GM12878 (cell line): ENCODE measurements around the gene C3orf22. TPM values are rescaled to one million over a fixed set of nuclear protein-coding genes. Genes with fewer than 3 reads are reported as not detected.
A peak's percentile ranks its signal among the peaks of the same experiment; 100 is the strongest.

ENCODE experiments used
- ATAC-seq: fragments of 200-7000 bp; cut with Tn5 transposase; 3 replicates; pipeline ENCODE4 v1.9.1; 2020; ENCODE audit warnings: mild to moderate bottlenecking, moderate library complexity
- BruUV-seq: library from RNA; stranded (reverse); fragments of 400-500 nt; replicated peaks from 2 replicates; lab custom pipeline; 2021; lab: Mats Ljungman, UMichigan
- CTCF ChIA-PET: fragments of 300-600 bp; sonication (Branson Sonifier 250); formaldehyde crosslinking; extraction: SDS; loops from one replicate; lab custom pipeline; 2021; ENCODE audit warnings: inconsistent platforms; lab: Yijun Ruan, JAX
- POLR2A ChIA-PET: fragments of 350-600 bp; formaldehyde crosslinking; extraction: SDS; loops from one replicate; lab custom pipeline; 2021; ENCODE audit warnings: inconsistent platforms; lab: Charles Lee
- RAD21 ChIA-PET: fragments of 300-600 bp; sonication (Branson Sonifier 250); formaldehyde crosslinking; loops from one replicate; lab custom pipeline; 2023; ENCODE audit warnings: antibody characterized with exemption; ENCODE audit not compliant: unreplicated experiment; lab: Charles Lee
- SMC1A ChIA-PET: fragments of 300-600 bp; sonication (Branson Sonifier 250); formaldehyde crosslinking; loops from one replicate; lab custom pipeline; 2023; ENCODE audit not compliant: unreplicated experiment, uncharacterized antibody; lab: Charles Lee
- DNase-seq: peaks from one replicate; pipeline ENCODE4 v3.0.0-alpha.2; 2011; ENCODE audit warnings: low read depth, low spot score
- FAIRE-seq: peaks from 3 replicates; lab custom pipeline; 2011; peaks lifted over from hg19 to GRCh38; lab: Jason Lieb, UNC
- H2AFZ ChIP-seq: 2 replicates; pipeline ENCODE4 v1.6.0; 2011; ENCODE audit warnings: low read depth, low read length, control low read depth; ENCODE audit not compliant: control insufficient read depth
- H3K27ac ChIP-seq: 2 replicates; pipeline ENCODE4 v1.5.1; 2011; ENCODE audit warnings: control low read depth; ENCODE audit not compliant: control insufficient read depth, insufficient read depth
- H3K27me3 ChIP-seq, 2 experiments: replicated peaks in 1 of 2; 2 replicates each; pipeline versions ENCODE4 v1.6.0 to v1.6.1; 2011; ENCODE audit warnings: low read length in 1 of 2; ENCODE audit not compliant: control insufficient read depth in 2 of 2, insufficient read depth in 2 of 2
- H3K36me3 ChIP-seq, 2 experiments: 2 replicates each; pipeline ENCODE4 v1.5.1; 2011; ENCODE audit warnings: low read length in 1 of 2; ENCODE audit not compliant: control insufficient read depth in 2 of 2, insufficient read depth in 2 of 2
- H3K4me1 ChIP-seq: 2 replicates; pipeline ENCODE4 v1.6.1; 2011; ENCODE audit warnings: mild to moderate bottlenecking, low read length, moderate library complexity, mixed read lengths; ENCODE audit not compliant: control insufficient read depth, insufficient read depth
- H3K4me2 ChIP-seq: 2 replicates; pipeline ENCODE4 v1.6.0; 2011; ENCODE audit warnings: control low read depth; ENCODE audit not compliant: control insufficient read depth, insufficient read depth
- H3K4me3 ChIP-seq: fragments of 200-600 bp; sonication (generic); 2 replicates; pipeline ENCODE4 v1.5.1; 2016
- H3K79me2 ChIP-seq: 2 replicates; pipeline ENCODE4 v1.6.0; 2011; ENCODE audit warnings: low read length; ENCODE audit not compliant: control insufficient read depth, insufficient read depth
- H3K9ac ChIP-seq: 2 replicates; pipeline ENCODE4 v1.8.0; 2011; ENCODE audit warnings: low read length, control low read depth, mixed read lengths; ENCODE audit not compliant: control insufficient read depth, insufficient read depth
- H3K9me3 ChIP-seq: replicated peaks from 3 replicates; pipeline ENCODE4 v1.5.1; 2011; ENCODE audit warnings: mild to moderate bottlenecking, low read length; ENCODE audit not compliant: control insufficient read depth, insufficient read depth
- H4K20me1 ChIP-seq: 2 replicates; pipeline ENCODE4 v1.6.0; 2011; ENCODE audit not compliant: control insufficient read depth, insufficient read depth
- CHD4 ChIP-seq: fragments of 200-600 bp; sonication (generic); IDR thresholded peaks from 2 replicates; pipeline ENCODE4 v1.6.1; 2016; ENCODE audit warnings: mild to moderate bottlenecking
- CUX1 ChIP-seq: IDR thresholded peaks from 2 replicates; pipeline ENCODE4 v1.6.1; 2012; ENCODE audit warnings: improper control_type of control experiment, low read depth, low read length; ENCODE audit not compliant: insufficient replicate concordance
- HDGF ChIP-seq: fragments of 450-650 bp; IDR thresholded peaks from 2 replicates; pipeline ENCODE4 v1.6.1; 2016; ENCODE audit warnings: antibody characterized with exemption
- MTA3 ChIP-seq: IDR thresholded peaks from 2 replicates; pipeline ENCODE4 v1.6.1; 2012; ENCODE audit warnings: low read length, inconsistent platforms, borderline replicate concordance
- NR2C1 ChIP-seq: fragments of 450-650 bp; IDR thresholded peaks from 2 replicates; pipeline ENCODE4 v1.6.1; 2017; ENCODE audit warnings: antibody characterized with exemption, mild to moderate bottlenecking, moderate library complexity
- NR2C2 ChIP-seq: IDR thresholded peaks from 2 replicates; pipeline ENCODE4 v1.6.1; 2011; ENCODE audit warnings: borderline replicate concordance, low read depth; ENCODE audit not compliant: control insufficient read depth, insufficient read length
- TCF12 ChIP-seq: IDR thresholded peaks from 2 replicates; pipeline ENCODE4 v1.6.1; 2011; ENCODE audit warnings: low read depth, mild to moderate bottlenecking, low read length
- ZNF207 ChIP-seq: fragments of 450-650 bp; IDR thresholded peaks from 2 replicates; pipeline ENCODE4 v1.6.1; 2014; ENCODE audit warnings: antibody characterized with exemption, mild to moderate bottlenecking, borderline replicate concordance
- ZNF687 ChIP-seq: fragments of 450-650 bp; IDR thresholded peaks from 2 replicates; pipeline ENCODE4 v1.6.1; 2017; ENCODE audit warnings: mild to moderate bottlenecking, moderate library complexity
- WGBS: methylation state at CpG from one replicate; pipeline ENCODE4 v1.1.6; 2016; ENCODE audit warnings: low lambda C conversion rate; ENCODE audit not compliant: insufficient replicate concordance, insufficient coverage; ENCODE audit errors: missing lambda C conversion rate; 5-methylcytosine and 5-hydroxymethylcytosine counted together
- in situ Hi-C: fragments of 300-500 bp; cut with MboI; formaldehyde crosslinking; loops from 9 replicates; pipeline ENCODE4 v1.14.3; 2018; ENCODE audit warnings: mixed read lengths
- intact Hi-C: fragments of 100-400 bp; cut with micrococcal nuclease; formaldehyde crosslinking; loops from one replicate; pipeline ENCODE4 v1.14.2; 2022; ENCODE audit not compliant: unreplicated experiment
- polyA plus RNA-seq, 11 experiments: library from polyadenylated mRNA; depleted of rRNA in 4 of 11; unstranded in 6 of 11; stranded (reverse) in 5 of 11; fragments of >200 nt; fragmentation: Nextera tagmentation in 4 of 11; fragmentation: Illumina TruSeq in 1 of 11; extraction: Ambion mirVana in 4 of 11; extraction: Trizol in 1 of 11; gene quantifications; 1 replicate in 1 of 11; 2 replicates in 10 of 11; pipeline versions ENCODE4 v1.2.1 to v1.2.3, GENCODE V29; 2011 to 2016; ENCODE audit warnings: inconsistent platforms in 2 of 11, missing spikeins in 2 of 11, low read depth in 1 of 11
- total RNA-seq, 4 experiments: library from RNA; depleted of rRNA in 3 of 4; stranded (reverse); fragments of >200 nt in 3 of 4; fragmentation: Illumina TruSeq in 1 of 4; extraction: Trizol in 1 of 4; gene quantifications; 2 replicates each; pipeline versions ENCODE4 v1.2.1 to v1.2.3, GENCODE V29; 2013 to 2021

C3orf22 gene
- total and polyA plus RNA-seq, 10 of the 15 experiments (the other 5 are each of a cell fraction or from before 2014, with no cell fraction given) = not detected

- H2AFZ ChIP-seq = no peak overlapping the region
- no peak for DNase-seq
- no peaks in the 10 kb centered on the region for H4K20me1 ChIP-seq
- no TSS peak for BruUV-seq
- SMC1A ChIA-PET = no interaction called here
- no peak for FAIRE-seq
- H3K36me3 ChIP-seq = no peaks in the 10 kb centered on the region
- intact Hi-C loops = no loop called here
- CTCF ChIA-PET = no interaction called here
- in situ Hi-C loops = no loop called here
- POLR2A ChIA-PET = no interaction called here
- H3K27me3 ChIP-seq = no peaks in the 10 kb centered on the region; a peak in 1 of 4 replicates
- H3K27ac ChIP-seq = no peak overlapping the region
- ATAC-seq = no peak
- TF ChIP-seq TCF12 (no peak), ZNF207 (no peak), NR2C2 (peak; percentile 51)
- RAD21 ChIA-PET = no interaction called here
- H3K4me1 ChIP-seq = no peaks in the 10 kb centered on the region
- H3K4me3 ChIP-seq = no peak overlapping the region
- 44% methylated on average over 1 of the region's 1 CpG for WGBS
- no peak overlapping the region for H3K4me2 ChIP-seq
- H3K9ac ChIP-seq = no peak overlapping the region
- H3K9me3 ChIP-seq = no peaks in the 10 kb centered on the region
- no peaks in the 10 kb centered on the region for H3K79me2 ChIP-seq
Measured at GRCh38 chr3:126502656-126503055, 56.1 kb downstream of the C3orf22 start.

- Histone ChIP-seq H3K79me2 (no peaks in the 10 kb centered on the region), H3K36me3 (no peaks in the 10 kb centered on the region), H3K4me3 (no peak overlapping the region), H3K9ac (no peak overlapping the region), H2AFZ (no peak overlapping the region), H3K4me1 (no peaks in the 10 kb centered on the region), H3K27ac (no peak overlapping the region), H4K20me1 (no peaks in the 10 kb centered on the region), H3K4me2 (no peak overlapping the region), H3K9me3 (no peaks in the 10 kb centered on the region), H3K27me3 (no peaks in the 10 kb centered on the region)
- TF ChIP-seq MTA3 = no peak
- no peak for TF ChIP-seq CHD4
- no peak for TF ChIP-seq CUX1
- TF ChIP-seq NR2C1 = no peak
- no peak for TF ChIP-seq ZNF687
- TF ChIP-seq HDGF = no peak
- FAIRE-seq (no peak), ATAC-seq (no peak), DNase-seq (no peak)
- RAD21 ChIA-PET = no interaction called here
- POLR2A ChIA-PET = interaction anchor here (0.5 kb wide), 1 partner anchor 588 kb away, joined by 8 read pairs; no protein-coding TSS in a partner anchor
- WGBS = 33% methylated on average over 7 of the region's 7 CpGs
- SMC1A ChIA-PET = no interaction called here
- intact Hi-C loops = no loop called here
- no TSS peak for BruUV-seq
- CTCF ChIA-PET = no interaction called here
- in situ Hi-C loops = no loop called here
Measured at GRCh38 chr3:126501736-126502135, 57.0 kb downstream of the C3orf22 start.
